Transverse colon (tissue), 4 donors: Measurements from ENCODE around the gene TMEM266. TPM values are rescaled to one million over a fixed set of nuclear protein-coding genes. Genes with fewer than 3 reads are reported as not detected.
A peak's percentile ranks its signal among the peaks of the same experiment; 100 is the strongest.

Source experiments
- DNase-seq: peaks from one replicate; pipeline ENCODE4 v3.0.0-alpha.2; 2019
- H3K27ac ChIP-seq, 4 donors: fragments of 200-600 bp; sonication (generic); 2 replicates each; pipeline ENCODE4 v1.5.1; 2016 to 2018; ENCODE audit warnings: inconsistent platforms in 4 of 4
- H3K27me3 ChIP-seq: fragments of 200-600 bp; sonication (generic); 2 replicates; pipeline ENCODE4 v1.5.1; 2017; ENCODE audit warnings: inconsistent platforms
- H3K36me3 ChIP-seq, 4 donors: fragments of 200-600 bp; sonication (generic); 2 replicates each; pipeline ENCODE4 v1.5.1; 2017 to 2019; ENCODE audit warnings: inconsistent platforms in 4 of 4
- H3K4me1 ChIP-seq, 4 donors: fragments of 200-600 bp; sonication (generic); 2 replicates each; pipeline ENCODE4 v1.5.1; 2017 to 2020; ENCODE audit warnings: inconsistent platforms in 4 of 4
- H3K4me3 ChIP-seq, 4 donors: fragments of 200-600 bp; sonication (generic); 1 replicate in 1 of 4; 2 replicates in 3 of 4; pipeline versions ENCODE4 v1.5.1 to v1.6.1; 2017 to 2019; ENCODE audit warnings: inconsistent platforms in 4 of 4
- H3K9me3 ChIP-seq, 2 donors: fragments of 200-600 bp; sonication (generic); 2 replicates each; pipeline ENCODE4 v1.5.1; 2017 to 2019; ENCODE audit warnings: inconsistent platforms in 2 of 2
- EP300 ChIP-seq: sonication (generic); formaldehyde crosslinking; IDR thresholded peaks from one replicate; pipeline ENCODE4 v1.6.1; 2017; ENCODE audit warnings: antibody characterized with exemption, low read depth
- POLR2A ChIP-seq: fragments of 450-650 bp; IDR thresholded peaks from one replicate; pipeline ENCODE4 v1.6.1; 2016; ENCODE audit warnings: antibody characterized with exemption, mild to moderate bottlenecking, moderate library complexity
- POLR2AphosphoS5 ChIP-seq, 3 donors: sonication (generic); formaldehyde crosslinking; IDR thresholded peaks; one replicate each; pipeline ENCODE4 v1.6.1; 2016; ENCODE audit warnings: antibody characterized with exemption in 3 of 3
- WGBS, 2 donors: methylation state at CpG; one replicate each; pipeline ENCODE4 v1.1.5; 2018; ENCODE audit warnings: low coverage in 1 of 2; 5-methylcytosine and 5-hydroxymethylcytosine counted together
- in situ Hi-C, 4 donors: fragments of 200-750 bp; cut with MboI; loops; one replicate each; pipeline versions ENCODE4 v1.15.0 to v1.15.1; 2017; ENCODE audit warnings: low sequenced_read_pairs in 3 of 4, low pct_ligation_motif_present in 1 of 4, low pct_unique_long_range_greater_than_20kb in 1 of 4
- intact Hi-C: fragments of 100-400 bp; cut with DNase I; formaldehyde crosslinking; loops from one replicate; pipeline ENCODE4 v1.15.1; 2023; ENCODE audit warnings: low total_unique reads
- total RNA-seq, 4 donors: library from RNA; depleted of rRNA; stranded (reverse); fragments of >200 nt; gene quantifications; one replicate each; pipeline ENCODE4 v1.1.0, GENCODE V29; 2016
- TF ChIP-seq, protein P1 (sequence below), 5 experiments: fragments of 200-600 bp in 3 of 5; fragments of 450-650 bp in 2 of 5; sonication (generic) in 3 of 5; IDR thresholded peaks; 1 replicate in 2 of 5; 2 replicates in 3 of 5; pipeline ENCODE4 v1.5.1; 2016 to 2017; ENCODE audit warnings: antibody characterized with exemption in 5 of 5, inconsistent platforms in 3 of 5, mild to moderate bottlenecking in 2 of 5, moderate library complexity in 1 of 5

The TMEM266 gene
- total RNA-seq, 4 donors from 2014 or later: 0.41 TPM; not detected in 3

DNA sequence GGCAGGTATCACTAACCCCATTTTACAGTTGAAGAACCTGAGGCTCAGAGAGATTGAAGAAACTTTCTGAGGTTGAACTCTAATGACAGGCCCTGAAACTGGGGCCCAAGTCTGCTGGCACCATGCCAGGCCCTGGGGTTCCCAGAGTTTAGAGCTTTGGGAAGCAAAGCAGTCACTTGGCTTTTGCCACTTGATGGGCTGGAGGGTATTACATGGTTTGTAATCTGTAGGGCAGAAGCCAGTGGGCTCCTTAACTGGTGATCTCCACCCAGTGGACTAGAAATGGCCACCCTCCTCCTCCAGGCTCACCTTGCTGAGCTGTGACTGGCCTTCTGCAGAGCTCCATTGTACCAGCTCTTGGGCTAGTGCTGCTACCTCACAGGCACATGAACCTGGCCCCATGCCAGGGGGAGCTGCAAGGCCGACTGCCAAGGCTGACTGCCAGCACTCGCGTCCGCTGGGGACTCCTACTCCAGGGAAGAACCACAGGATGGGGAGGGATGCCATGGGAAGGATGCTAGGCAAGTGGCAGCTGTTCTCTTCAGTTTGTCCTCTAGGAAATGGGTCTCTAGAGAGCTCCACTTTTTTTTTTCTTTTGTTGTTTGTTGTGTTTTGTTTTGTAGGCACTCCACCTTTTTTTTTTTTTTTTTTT, 146.7 kb downstream of the TMEM266 start:
- Histone ChIP-seq H3K27ac (no peak overlapping the region), H3K36me3 (peaks cover 0 to 8% (median 2%) of the 10 kb centered on the region in 4 donors), H3K27me3 (no peaks in the 10 kb centered on the region), H3K4me3 (no peak overlapping the region), H3K9me3 (no peaks in the 10 kb centered on the region), H3K4me1 (no peaks in the 10 kb centered on the region)
- no peak for TF ChIP-seq POLR2AphosphoS5 (IDR thresholded peaks at IDR 0.05)
- no peak for TF ChIP-seq EP300
- TF ChIP-seq POLR2A: no peak
- TF ChIP-seq, protein P1, sequence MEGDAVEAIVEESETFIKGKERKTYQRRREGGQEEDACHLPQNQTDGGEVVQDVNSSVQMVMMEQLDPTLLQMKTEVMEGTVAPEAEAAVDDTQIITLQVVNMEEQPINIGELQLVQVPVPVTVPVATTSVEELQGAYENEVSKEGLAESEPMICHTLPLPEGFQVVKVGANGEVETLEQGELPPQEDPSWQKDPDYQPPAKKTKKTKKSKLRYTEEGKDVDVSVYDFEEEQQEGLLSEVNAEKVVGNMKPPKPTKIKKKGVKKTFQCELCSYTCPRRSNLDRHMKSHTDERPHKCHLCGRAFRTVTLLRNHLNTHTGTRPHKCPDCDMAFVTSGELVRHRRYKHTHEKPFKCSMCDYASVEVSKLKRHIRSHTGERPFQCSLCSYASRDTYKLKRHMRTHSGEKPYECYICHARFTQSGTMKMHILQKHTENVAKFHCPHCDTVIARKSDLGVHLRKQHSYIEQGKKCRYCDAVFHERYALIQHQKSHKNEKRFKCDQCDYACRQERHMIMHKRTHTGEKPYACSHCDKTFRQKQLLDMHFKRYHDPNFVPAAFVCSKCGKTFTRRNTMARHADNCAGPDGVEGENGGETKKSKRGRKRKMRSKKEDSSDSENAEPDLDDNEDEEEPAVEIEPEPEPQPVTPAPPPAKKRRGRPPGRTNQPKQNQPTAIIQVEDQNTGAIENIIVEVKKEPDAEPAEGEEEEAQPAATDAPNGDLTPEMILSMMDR (IDR thresholded peaks at IDR 0.05): no peak
- WGBS, 2 donors: 38% methylated on average over 4 of the region's 4 CpGs; no CpG with 5 or more reads in 1 of the 2 donors
- intact Hi-C loops: no loop called here
- peak; percentile 62 for DNase-seq
- in situ Hi-C loops: no loop called here

DNA sequence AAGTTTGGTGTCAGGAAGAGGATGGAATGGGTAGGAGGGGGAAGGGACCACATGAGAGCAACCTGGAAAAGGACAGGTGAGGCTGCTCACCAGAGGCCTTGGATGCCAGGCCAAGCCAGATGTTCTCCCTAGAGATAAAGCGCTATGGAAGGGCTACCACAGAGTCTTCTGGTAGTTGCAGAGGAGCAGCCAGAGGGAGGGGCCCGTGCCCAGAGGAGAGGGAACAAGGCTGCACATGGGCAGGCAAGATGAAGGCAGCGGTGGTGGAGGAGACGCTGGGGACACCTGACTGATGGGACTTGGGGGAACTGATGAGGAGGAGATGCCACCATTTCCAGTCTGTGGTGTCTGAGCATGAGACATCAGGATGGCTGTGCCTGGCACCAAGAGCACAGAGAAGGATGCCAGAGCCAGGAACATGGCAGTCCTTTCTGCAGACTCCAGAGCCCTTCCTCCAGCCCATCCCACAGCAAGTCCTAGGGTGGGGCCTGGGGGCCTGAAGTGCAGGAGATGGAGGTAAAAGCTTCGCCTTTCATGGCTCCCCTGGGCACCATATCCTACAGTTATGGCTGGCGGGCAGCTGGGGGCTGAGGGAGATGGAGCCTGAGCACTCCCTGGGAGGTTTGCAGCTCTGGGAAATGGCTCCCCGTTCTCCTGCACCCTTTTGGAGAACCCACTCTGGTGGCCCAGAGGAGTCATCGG, 148.4 kb downstream of the TMEM266 start:
- no peaks in the 10 kb centered on the region for H3K9me3 ChIP-seq
- no peak overlapping the region for H3K27ac ChIP-seq
- 96% methylated on average over 8 of the region's 8 CpGs; no CpG with 5 or more reads in 1 of the 2 donors for WGBS, 2 donors
- in situ Hi-C loops (no loop called here), intact Hi-C loops (no loop called here)
- H3K27me3 ChIP-seq: no peaks in the 10 kb centered on the region
- TF ChIP-seq POLR2A: no peak
- no peak for TF ChIP-seq EP300
- no peaks in the 10 kb centered on the region for H3K4me1 ChIP-seq
- H3K4me3 ChIP-seq: no peak overlapping the region
- DNase-seq: no peak
- H3K36me3 ChIP-seq: peaks cover 0 to 11% (median 4%) of the 10 kb centered on the region in 4 donors

DNA sequence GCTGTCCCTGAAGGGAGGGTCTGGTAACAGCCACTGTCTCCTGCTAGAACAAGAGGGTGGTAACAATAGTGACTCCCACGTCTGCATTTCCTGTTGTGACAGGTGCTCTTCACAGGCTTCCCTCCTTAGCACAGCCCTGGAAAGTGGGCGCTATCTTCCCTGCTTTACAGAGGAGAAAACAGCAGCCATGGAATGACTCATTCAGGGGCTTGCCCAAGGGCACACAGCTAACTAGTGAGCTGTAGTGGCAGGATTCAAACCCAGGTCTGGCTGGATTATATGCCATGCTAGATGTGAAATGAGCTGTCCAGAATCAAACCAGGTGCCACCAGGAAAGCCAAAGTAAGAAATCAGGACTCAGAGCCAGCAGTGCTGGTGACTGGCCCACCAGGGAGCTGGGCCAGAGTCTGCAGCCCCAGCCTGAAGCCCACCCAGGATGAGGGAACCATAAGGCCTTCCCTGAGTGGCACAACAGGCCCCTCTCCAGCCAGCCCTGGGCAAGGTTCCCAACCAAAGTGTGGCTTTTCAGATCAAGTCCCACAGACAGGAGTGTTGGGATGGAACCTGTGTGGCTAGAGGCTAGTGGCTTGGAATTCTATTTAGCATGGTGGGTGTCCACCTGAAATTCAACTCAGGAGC, 149.1 kb downstream of the TMEM266 start:
- no peak overlapping the region for H3K4me3 ChIP-seq

DNA sequence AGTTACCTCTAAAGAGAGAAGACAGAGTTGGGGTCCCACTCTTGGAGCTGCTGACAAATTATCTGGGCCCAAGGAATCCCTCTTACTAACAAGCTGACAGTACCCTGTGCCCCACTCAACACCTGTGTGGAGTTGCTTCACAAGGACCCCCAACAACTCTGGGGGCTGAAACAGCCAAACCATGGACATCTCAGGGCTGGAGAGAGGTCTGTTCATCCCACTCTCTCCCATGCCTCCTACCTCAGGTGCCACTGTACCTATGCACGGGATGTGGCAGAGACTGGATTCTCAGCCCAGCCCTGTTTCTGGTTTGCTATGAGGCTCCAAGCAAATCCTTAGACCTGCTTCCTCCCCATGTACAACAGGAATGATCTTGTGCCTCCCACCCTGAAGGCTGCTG, 149.7 kb downstream of the TMEM266 start:
- Histone ChIP-seq H3K27ac (no peak overlapping the region), H3K27me3 (no peaks in the 10 kb centered on the region), H3K36me3 (peaks cover 0 to 23% (median 11%) of the 10 kb centered on the region in 4 donors), H3K4me3 (no peak overlapping the region), H3K9me3 (no peaks in the 10 kb centered on the region), H3K4me1 (no peaks in the 10 kb centered on the region)
- TF ChIP-seq, protein P1 (IDR thresholded peaks at IDR 0.05): no peak
- TF ChIP-seq EP300 (no peak), POLR2A (no peak), POLR2AphosphoS5 (IDR thresholded peaks at IDR 0.05) (no peak)
- in situ Hi-C loops (no loop called here), intact Hi-C loops (no loop called here)
- 93% methylated on average over 1 of the region's 1 CpG; no CpG with 5 or more reads in 1 of the 2 donors for whole genome bisulfite sequencing, 2 donors
- DNase-seq: no peak

More for the DNA sequence above, 149.1 kb downstream of the TMEM266 start:
- 83% methylated on average over 2 of the region's 2 CpGs; no CpG with 5 or more reads in 1 of the 2 donors for WGBS, 2 donors
- Histone ChIP-seq H3K27me3 (no peaks in the 10 kb centered on the region), H3K4me1 (no peaks in the 10 kb centered on the region), H3K9me3 (no peaks in the 10 kb centered on the region), H3K36me3 (peaks cover 0 to 17% (median 8%) of the 10 kb centered on the region in 4 donors), H3K27ac (no peak overlapping the region)
- intact Hi-C loops (no loop called here), in situ Hi-C loops (no loop called here)
- DNase-seq: no peak
- TF ChIP-seq EP300 (no peak), POLR2A (no peak), POLR2AphosphoS5 (IDR thresholded peaks at IDR 0.05) (no peak)
- TF ChIP-seq, protein P1 (IDR thresholded peaks at IDR 0.05): no peak
